ENCODE measurements around the gene BASP1. TPM values are rescaled to one million over a fixed set of nuclear protein-coding genes. Genes with fewer than 3 reads are reported as not detected.
"Not testable (repeated sequence)": the region's sequence is repeated elsewhere in the genome, so short reads cannot be mapped to it uniquely, and the experiment has no call there.

Gene BASP1
- total and polyA plus RNA-seq, 2 donors (not counting 1 experiment from before 2014, with no cell fraction given), result 53.0 to 66.4 TPM

GRCh38 chr5:17306726-17307091, 89.3 kb downstream of the BASP1 start:
- Mint-ChIP-seq H3K27me3 (no peaks in the 10 kb centered on the region), H3K27ac (no peak overlapping the region), H3K9me3 (ENCODE audit: insufficient read depth) (no peaks in the 10 kb centered on the region), H3K4me3 (no peak overlapping the region), H3K4me1 (no peaks in the 10 kb centered on the region)
- H3K9ac ChIP-seq (ENCODE audit: low read length), result no peak overlapping the region
- H3K4me1 ChIP-seq (ENCODE audit: control insufficient read depth in 2 of 2, insufficient read depth in 2 of 2, low read length in 2 of 2), result no peaks in the 10 kb centered on the region
- ChIA-PET POLR2A (no interaction called here), CTCF (no interaction called here)
- H3K4me2 ChIP-seq (replicated peaks; ENCODE audit: low read depth, low read length, poor library complexity, severe bottlenecking), result no peak overlapping the region
- H3K36me3 ChIP-seq (replicated peaks in 1 of 2; ENCODE audit: control extremely low read depth in 1 of 2, control insufficient read depth in 1 of 2, extremely low read depth in 1 of 2, insufficient read depth in 2 of 2, low read length in 1 of 2), result no peaks in the 10 kb centered on the region
- H3K27ac ChIP-seq (ENCODE audit: low read length in 2 of 2), result no peak overlapping the region
- WGBS (ENCODE audit: insufficient coverage), result 98% methylated on average over 10 of the region's 14 CpGs
- TF ChIP-seq CTCF (IDR thresholded peaks at IDR 0.05) (no peak), EZH2 (IDR thresholded peaks at IDR 0.05; ENCODE audit: borderline replicate concordance, insufficient read depth, low read depth, low read length, poor library complexity, severe bottlenecking) (no peak)
- H4K20me1 ChIP-seq (ENCODE audit: control insufficient read depth, insufficient read depth, low read length, poor library complexity, severe bottlenecking), result no peaks in the 10 kb centered on the region
- intact Hi-C loops (cut with micrococcal nuclease), result no loop called here
- DNase-seq (no peak), ATAC-seq (ENCODE audit: low read depth) (no peak)
- H3K9me3 ChIP-seq (ENCODE audit: control extremely low read depth in 1 of 3, control insufficient read depth in 2 of 3, insufficient read depth in 1 of 3, low read length in 2 of 3), result peaks cover 0 to 7% (median 0%) of the 10 kb centered on the region in 3 donors
- H2AFZ ChIP-seq (ENCODE audit: insufficient read depth, low read depth, low read length, poor library complexity, severe bottlenecking), result no peak overlapping the region
- no peaks in the 10 kb centered on the region for H3K79me2 ChIP-seq (ENCODE audit: control insufficient read depth, insufficient read depth, low read length)
- no peaks in the 10 kb centered on the region for H3K27me3 ChIP-seq (replicated peaks in 1 of 4; ENCODE audit: control extremely low read depth in 1 of 4, control insufficient read depth in 3 of 4, insufficient read depth in 4 of 4, low read length in 3 of 4)
- H3K4me3 ChIP-seq (ENCODE audit: control extremely low read depth in 1 of 5, extremely low read depth in 1 of 5, insufficient read depth in 1 of 5, low read depth in 2 of 5, low read length in 4 of 5), result no peak overlapping the region

- H2AFZ ChIP-seq (ENCODE audit: insufficient read depth, low read depth, low read length, poor library complexity, severe bottlenecking); H3K4me3 Mint-ChIP-seq; H3K79me2 ChIP-seq (ENCODE audit: control insufficient read depth, insufficient read depth, low read length); H3K4me2 ChIP-seq (replicated peaks; ENCODE audit: low read depth, low read length, poor library complexity, severe bottlenecking); H3K27ac ChIP-seq (ENCODE audit: low read length in 2 of 2); H3K27me3 ChIP-seq (replicated peaks in 1 of 4; ENCODE audit: control extremely low read depth in 1 of 4, control insufficient read depth in 3 of 4, insufficient read depth in 4 of 4, low read length in 3 of 4); H3K9ac ChIP-seq (ENCODE audit: low read length); H3K27ac Mint-ChIP-seq; H3K9me3 Mint-ChIP-seq (ENCODE audit: insufficient read depth); DNase-seq; intact Hi-C loops (cut with micrococcal nuclease); H3K4me1 ChIP-seq (ENCODE audit: control insufficient read depth in 2 of 2, insufficient read depth in 2 of 2, low read length in 2 of 2); H3K4me3 ChIP-seq (ENCODE audit: control extremely low read depth in 1 of 5, extremely low read depth in 1 of 5, insufficient read depth in 1 of 5, low read depth in 2 of 5, low read length in 4 of 5); POLR2A ChIA-PET; H3K9me3 ChIP-seq (ENCODE audit: control extremely low read depth in 1 of 3, control insufficient read depth in 2 of 3, insufficient read depth in 1 of 3, low read length in 2 of 3); H3K4me1 Mint-ChIP-seq; H4K20me1 ChIP-seq (ENCODE audit: control insufficient read depth, insufficient read depth, low read length, poor library complexity, severe bottlenecking); H3K36me3 ChIP-seq (replicated peaks in 1 of 2; ENCODE audit: control extremely low read depth in 1 of 2, control insufficient read depth in 1 of 2, extremely low read depth in 1 of 2, insufficient read depth in 2 of 2, low read length in 1 of 2); ATAC-seq (ENCODE audit: low read depth); H3K27me3 Mint-ChIP-seq; CTCF ChIA-PET: not testable (repeated sequence)
- WGBS (ENCODE audit: insufficient coverage), result no CpG with 5 or more reads among the region's 4 CpGs
Observed at GRCh38 chr5:17307440-17307839, 90.0 kb downstream of the BASP1 start.

Data from B cell (primary cell).